ENCODE measurements around the gene RNF19B. TPM values are rescaled to one million over a fixed set of nuclear protein-coding genes. Genes with fewer than 3 reads are reported as not detected.

Gene RNF19B
- total and polyA plus RNA-seq, 10 of the 15 experiments (the other 5 are each of a cell fraction or from before 2014, with no cell fraction given) = 2.8 to 32.6 (median 16.6) TPM

GRCh38 chr1:32964461-32965250 lies at the start of gene RNF19B (continued):
- TF ChIP-seq YY1 (IDR thresholded peaks at IDR 0.05; ENCODE audit: low read depth, low read length) (peak; percentile 98), POLR2AphosphoS2 (IDR thresholded peaks at IDR 0.05; ENCODE audit: low read depth, low read length) (peak; percentile 96), NRF1 (conservative IDR thresholded peaks at IDR 0.05; ENCODE audit: low read depth, low read length) (peak; percentile 91), CREM (IDR thresholded peaks at IDR 0.05; ENCODE audit: low read depth) (no peak), CBX5 (IDR thresholded peaks at IDR 0.05; ENCODE audit: low read depth) (no peak), MLLT1 (IDR thresholded peaks at IDR 0.05) (peak; percentile 43; the same call in 1 of the 2 replicates), RBBP5 (conservative IDR thresholded peaks at IDR 0.05) (no peak), BMI1 (IDR thresholded peaks at IDR 0.05; ENCODE audit: borderline replicate concordance) (peak; percentile 47; the same call in 1 of the 2 replicates), SUPT20H (IDR thresholded peaks at IDR 0.05; ENCODE audit: borderline replicate concordance, control insufficient read depth, low read depth, low read length) (no peak), ZNF24 (IDR thresholded peaks at IDR 0.05) (0 out of 2 replicates have a peak, but pooled peaks have one; percentile 17), DPF2 (IDR thresholded peaks at IDR 0.05) (peak; percentile 30), ZBTB40 (IDR thresholded peaks at IDR 0.05; ENCODE audit: borderline replicate concordance) (no peak; the same call in 1 of the 2 replicates), KLF5 (IDR thresholded peaks at IDR 0.05; ENCODE audit: partially characterized antibody) (peak; percentile 57), PBX3 (IDR thresholded peaks at IDR 0.05; ENCODE audit: insufficient replicate concordance, low read depth, low read length) (no peak), ZNF274 (IDR thresholded peaks at IDR 0.05; ENCODE audit: insufficient read depth, insufficient read length) (no peak), FOXK2 (IDR thresholded peaks at IDR 0.05) (no peak), TCF12 (IDR thresholded peaks at IDR 0.05; ENCODE audit: low read depth, low read length) (no peak; the same call in 1 of the 2 replicates), SIN3A (IDR thresholded peaks at IDR 0.05; ENCODE audit: low read depth, low read length) (no peak), WRNIP1 (IDR thresholded peaks at IDR 0.05; ENCODE audit: borderline replicate concordance, low read depth, low read length) (no peak), RB1 (IDR thresholded peaks at IDR 0.05; ENCODE audit: borderline replicate concordance) (peak; percentile 84; the same call in 1 of the 2 replicates), SMC3 (IDR thresholded peaks at IDR 0.05; ENCODE audit: borderline replicate concordance, low read length) (no peak), CBFB (IDR thresholded peaks at IDR 0.05; ENCODE audit: low read depth) (peak; percentile 68), RAD21 (IDR thresholded peaks at IDR 0.05; ENCODE audit: insufficient read depth, low read depth, low read length) (no peak), SMAD5 (IDR thresholded peaks at IDR 0.05; ENCODE audit: low read depth) (peak; percentile 93; the same call in 1 of the 2 replicates), MYB (IDR thresholded peaks at IDR 0.05; ENCODE audit: borderline replicate concordance, low read depth, low read length) (no peak), ZBED1 (IDR thresholded peaks at IDR 0.05; ENCODE audit: borderline replicate concordance) (no peak)
